Stomach smooth muscle (tissue), 2 donors: ENCODE measurements around the gene CCDC71.

Experiments
- H3K27ac ChIP-seq: one replicate; pipeline ENCODE4 v1.7.0; 2013; ENCODE audit warnings: mild to moderate bottlenecking, low read length, inconsistent platforms
- H3K27me3 ChIP-seq, 2 donors: one replicate each; pipeline ENCODE4 v1.7.0; 2013; ENCODE audit warnings: low read length in 2 of 2; ENCODE audit not compliant: insufficient read depth in 2 of 2, control insufficient read depth in 1 of 2
- H3K36me3 ChIP-seq, 2 donors: one replicate each; pipeline ENCODE4 v1.7.0; 2013; ENCODE audit warnings: low read length in 2 of 2; ENCODE audit not compliant: control insufficient read depth in 2 of 2, insufficient read depth in 2 of 2
- H3K4me1 ChIP-seq: one replicate; pipeline ENCODE4 v1.7.0; 2013; ENCODE audit warnings: low read length; ENCODE audit not compliant: control insufficient read depth, insufficient read depth
- H3K4me3 ChIP-seq, 2 donors: one replicate each; pipeline ENCODE4 v1.7.0; 2013; ENCODE audit warnings: low read length in 2 of 2
- H3K9ac ChIP-seq, 2 donors: one replicate each; pipeline ENCODE4 v1.7.0; 2013; ENCODE audit warnings: low read length in 2 of 2, mild to moderate bottlenecking in 1 of 2
- H3K9me3 ChIP-seq, 2 donors: one replicate each; pipeline ENCODE4 v1.7.0; 2013; ENCODE audit warnings: low read length in 2 of 2; ENCODE audit not compliant: control insufficient read depth in 2 of 2
- donor health status: healthy.
- donor health status: Pancreatic carcinoma.

CCDC71 gene

DNA sequence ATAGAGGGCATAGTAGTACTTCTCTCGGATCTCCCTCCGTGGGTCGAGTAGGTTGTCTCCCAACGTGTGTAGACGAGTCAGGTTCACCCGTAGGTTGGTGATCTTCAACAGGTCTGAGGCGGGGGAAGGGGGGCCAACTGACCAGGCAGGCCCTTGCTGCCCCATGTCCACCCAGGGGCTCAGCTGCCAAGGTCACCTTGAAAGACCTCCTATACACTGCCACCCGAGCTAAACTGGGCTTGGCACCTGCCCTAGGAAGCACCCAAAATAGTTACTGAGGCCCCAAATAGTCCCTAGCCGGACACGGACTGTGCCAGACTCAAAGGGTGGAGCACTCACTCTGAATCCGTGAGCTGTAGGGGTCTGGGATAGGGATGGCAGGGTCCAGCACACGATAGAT is 35.1 kb downstream of the CCDC71 start:
- Histone ChIP-seq H3K9ac (peak overlapping the region; percentile 83 to 94), H3K36me3 (peaks cover 32 to 38% of the 10 kb centered on the region in 2 donors), H3K9me3 (no peaks in the 10 kb centered on the region), H3K27me3 (no peaks in the 10 kb centered on the region), H3K4me3 (peak overlapping the region; percentile 94 to 97), H3K4me1 (peaks cover 37% of the 10 kb centered on the region), H3K27ac (no peak overlapping the region)

DNA sequence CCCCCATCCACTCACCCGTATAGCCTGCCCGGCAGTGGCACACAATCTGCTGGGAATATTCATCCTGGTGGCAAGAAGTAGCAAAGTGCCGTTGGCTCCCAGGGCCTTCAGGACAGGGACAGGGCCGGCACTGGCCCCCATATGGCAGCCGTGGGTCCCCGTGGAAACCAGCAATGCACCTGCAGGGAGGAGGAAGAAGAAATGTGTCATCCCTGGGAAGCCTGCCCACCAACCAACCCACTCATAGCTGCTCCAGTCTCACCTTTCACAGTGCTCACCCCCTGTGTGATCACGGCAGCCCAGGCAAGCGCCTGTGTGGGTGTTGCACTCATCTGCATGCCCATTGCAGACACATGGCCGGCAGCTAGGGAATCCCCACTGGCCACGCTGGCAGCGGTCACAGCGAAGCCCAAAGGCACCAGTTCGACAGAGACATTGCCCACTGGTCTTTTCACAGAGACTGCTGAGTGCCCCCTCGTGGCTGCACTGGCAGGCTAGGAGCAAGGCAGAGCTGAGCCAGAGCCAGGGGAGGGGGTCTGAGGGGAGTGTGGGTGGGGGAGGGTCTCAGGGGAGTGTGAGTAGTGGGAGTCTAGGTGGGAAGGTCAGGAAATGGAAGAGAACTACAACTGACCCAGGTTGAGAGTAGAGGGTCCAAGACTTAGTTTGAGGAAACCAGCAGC is 41.0 kb downstream of the CCDC71 start:
- H3K27ac ChIP-seq = no peak overlapping the region
- peaks cover 15% of the 10 kb centered on the region for H3K4me1 ChIP-seq
- no peak overlapping the region for H3K9ac ChIP-seq
- no peaks in the 10 kb centered on the region for H3K27me3 ChIP-seq
- H3K9me3 ChIP-seq = no peaks in the 10 kb centered on the region
- H3K36me3 ChIP-seq = peaks cover 67 to 76% of the 10 kb centered on the region in 2 donors
- H3K4me3 ChIP-seq = no peak overlapping the region

DNA sequence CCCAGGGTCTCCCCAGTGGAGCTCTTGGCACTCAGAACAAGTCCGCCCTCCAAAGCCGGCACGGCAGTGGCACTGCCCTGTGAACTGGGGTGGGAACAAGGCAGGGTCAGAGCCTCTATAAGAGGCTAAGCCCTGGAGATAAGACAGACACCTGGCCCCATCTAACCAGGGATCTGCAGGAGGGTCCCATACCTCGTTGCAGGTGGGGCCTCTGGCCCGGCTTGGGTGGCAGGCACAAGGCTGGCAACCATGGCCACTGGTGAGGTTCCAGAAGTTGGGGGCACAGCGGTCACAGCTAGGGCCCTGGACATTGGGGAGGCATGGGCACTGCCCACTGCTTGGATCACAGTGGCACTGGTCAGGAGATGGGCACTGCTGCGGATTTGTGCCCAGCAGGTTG is 41.9 kb downstream of the CCDC71 start:
- peaks cover 62 to 69% of the 10 kb centered on the region in 2 donors for H3K36me3 ChIP-seq
- no peak overlapping the region for H3K9ac ChIP-seq

DNA sequence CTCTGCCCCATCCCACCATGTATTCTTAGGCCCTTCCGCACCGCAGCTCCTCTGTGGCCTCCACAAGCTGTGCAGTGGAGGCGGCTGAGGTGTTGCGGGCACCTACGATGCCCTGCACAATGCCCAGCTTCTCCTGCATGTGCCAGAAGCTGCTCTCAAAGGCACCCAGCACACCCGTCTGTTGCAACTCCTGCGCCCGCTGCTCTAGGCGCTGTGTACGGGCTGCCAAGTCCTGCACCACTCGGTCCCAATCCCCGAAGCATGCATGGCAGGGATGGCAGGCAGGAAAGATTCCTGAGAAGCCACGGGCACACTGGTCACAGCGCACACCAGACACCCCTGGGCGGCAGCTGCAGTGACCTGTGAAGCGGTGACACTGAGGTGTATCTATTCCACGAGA is 42.4 kb downstream of the CCDC71 start:
- Histone ChIP-seq H3K4me3 (no peak overlapping the region), H3K27me3 (no peaks in the 10 kb centered on the region), H3K4me1 (peaks cover 21% of the 10 kb centered on the region), H3K36me3 (peaks cover 57 to 64% of the 10 kb centered on the region in 2 donors), H3K27ac (no peak overlapping the region), H3K9ac (no peak overlapping the region), H3K9me3 (no peaks in the 10 kb centered on the region)

More for the DNA sequence above, 41.9 kb downstream of the CCDC71 start:
- Histone ChIP-seq H3K4me3 (no peak overlapping the region), H3K4me1 (peaks cover 16% of the 10 kb centered on the region), H3K27me3 (no peaks in the 10 kb centered on the region), H3K27ac (no peak overlapping the region), H3K9me3 (no peaks in the 10 kb centered on the region)

DNA sequence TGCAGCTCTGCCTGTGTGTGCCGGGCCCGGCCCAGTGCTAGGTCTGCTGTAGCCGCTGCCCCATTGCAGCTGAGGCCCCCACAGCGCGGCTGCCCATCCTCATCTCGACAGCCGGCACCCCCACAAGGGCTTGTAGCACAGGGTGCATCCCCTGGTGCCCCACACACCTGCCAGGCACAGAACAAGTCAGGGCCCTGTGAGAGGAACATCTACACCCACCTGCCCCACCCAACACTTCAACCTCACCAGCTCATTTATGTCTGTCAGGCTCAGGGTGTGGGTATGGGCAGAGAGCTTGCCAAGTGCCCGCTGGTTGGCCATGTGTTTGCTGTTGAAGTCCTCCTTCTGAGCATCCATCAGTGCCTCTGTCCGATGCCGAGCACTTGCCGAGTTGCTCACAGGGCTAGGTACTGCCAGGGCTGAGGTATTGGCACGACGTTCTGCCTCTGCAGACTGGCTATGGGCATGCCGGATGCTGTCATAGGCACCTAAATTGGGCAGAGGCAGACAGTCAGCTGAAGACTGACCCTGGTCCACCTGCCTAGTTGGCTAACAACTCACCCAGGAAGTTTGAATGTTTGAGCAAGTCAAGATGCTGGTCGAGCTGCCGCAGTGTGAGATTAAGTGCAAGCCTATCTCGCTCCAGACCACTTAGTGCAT is 43.1 kb downstream of the CCDC71 start:
- Histone ChIP-seq H3K36me3 (peaks cover 50 to 57% of the 10 kb centered on the region in 2 donors), H3K4me3 (no peak overlapping the region), H3K4me1 (peaks cover 22% of the 10 kb centered on the region), H3K9ac (no peak overlapping the region), H3K9me3 (no peaks in the 10 kb centered on the region), H3K27ac (no peak overlapping the region), H3K27me3 (no peaks in the 10 kb centered on the region)

DNA sequence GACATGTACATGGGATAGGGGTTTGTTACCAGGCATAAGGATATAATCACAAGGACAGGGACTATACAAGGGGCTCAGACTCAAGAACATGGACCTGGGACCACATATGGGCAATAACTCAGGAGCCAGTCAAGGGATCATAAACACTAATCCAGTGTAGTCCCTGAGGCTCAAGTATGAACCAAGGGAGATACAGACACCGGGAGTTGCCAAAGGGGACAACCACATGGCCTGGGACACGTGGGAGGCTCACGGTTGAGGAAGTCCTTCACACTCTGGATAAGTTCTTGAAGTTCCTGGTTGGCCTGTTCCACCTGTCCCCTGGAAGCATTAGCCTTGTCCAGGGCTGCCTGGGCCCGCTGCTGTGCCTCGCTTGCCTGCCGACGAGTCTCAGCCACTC is 43.7 kb downstream of the CCDC71 start:
- H3K27me3 ChIP-seq = no peaks in the 10 kb centered on the region
- no peaks in the 10 kb centered on the region for H3K9me3 ChIP-seq
- H3K27ac ChIP-seq = no peak overlapping the region
- H3K36me3 ChIP-seq = peaks cover 55 to 61% of the 10 kb centered on the region in 2 donors
- no peak overlapping the region for H3K4me3 ChIP-seq
- no peak overlapping the region for H3K9ac ChIP-seq
- peaks cover 22% of the 10 kb centered on the region for H3K4me1 ChIP-seq

DNA sequence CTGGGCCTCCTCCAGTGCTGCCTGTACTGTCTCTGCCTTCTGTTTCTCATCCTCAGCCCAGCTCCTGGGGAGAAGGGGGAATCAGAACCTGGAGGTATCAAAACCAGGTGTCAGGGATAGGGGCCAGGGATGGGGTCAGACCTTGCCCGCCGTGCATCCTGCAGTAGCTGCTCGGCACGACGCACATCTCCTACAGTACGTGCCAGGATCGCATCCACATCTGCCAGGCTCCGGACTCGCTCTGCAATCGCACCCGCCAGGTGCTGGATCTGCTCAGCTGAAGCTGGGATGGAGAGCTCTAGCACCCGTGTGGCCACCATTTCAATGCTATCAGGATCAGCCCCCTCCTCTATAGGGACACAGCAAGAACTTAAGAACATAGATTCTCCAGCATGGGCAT is 44.1 kb downstream of the CCDC71 start:
- Histone ChIP-seq H3K9ac (no peak overlapping the region), H3K4me1 (peaks cover 22% of the 10 kb centered on the region), H3K9me3 (no peaks in the 10 kb centered on the region), H3K4me3 (no peak overlapping the region), H3K27me3 (no peaks in the 10 kb centered on the region), H3K36me3 (peaks cover 58 to 65% of the 10 kb centered on the region in 2 donors), H3K27ac (no peak overlapping the region)

DNA sequence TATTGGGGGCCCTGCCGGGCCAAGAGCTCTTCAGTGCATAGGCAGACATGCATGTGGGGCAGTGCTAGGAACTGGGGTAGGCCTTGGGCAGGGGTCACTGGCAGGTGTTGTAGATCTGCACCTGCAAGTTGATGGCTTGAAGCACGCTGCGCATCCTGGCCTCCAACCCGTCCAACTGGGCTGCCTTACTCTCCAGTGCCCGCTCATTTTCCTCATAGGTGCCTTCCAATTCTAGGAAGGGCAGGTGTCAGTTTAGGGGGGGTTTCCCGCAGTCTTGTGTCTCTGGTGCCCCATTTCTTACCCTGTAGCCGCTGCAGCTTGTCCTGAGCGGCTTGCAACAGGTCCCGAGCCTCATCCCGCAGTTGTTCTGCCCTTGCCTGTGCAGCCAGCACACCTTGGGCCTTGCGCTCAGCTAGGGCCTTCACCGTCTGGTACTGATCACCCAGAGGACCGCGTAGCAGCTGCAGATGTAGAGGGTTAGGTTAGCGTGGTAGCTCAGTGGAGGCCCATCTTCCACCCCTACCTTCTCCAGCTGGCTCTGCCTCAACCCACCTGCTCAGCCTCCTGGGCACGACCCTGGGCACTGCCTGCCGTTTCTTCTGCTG is 44.9 kb downstream of the CCDC71 start:
- Histone ChIP-seq H3K4me1 (peaks cover 22% of the 10 kb centered on the region), H3K9ac (peak overlapping the region; percentile 51 to 97), H3K36me3 (peaks cover 63 to 65% of the 10 kb centered on the region in 2 donors), H3K27me3 (no peaks in the 10 kb centered on the region), H3K4me3 (peak overlapping the region in 1 of 2 donors; percentile 99), H3K27ac (peak overlapping the region; percentile 97), H3K9me3 (no peaks in the 10 kb centered on the region)

DNA sequence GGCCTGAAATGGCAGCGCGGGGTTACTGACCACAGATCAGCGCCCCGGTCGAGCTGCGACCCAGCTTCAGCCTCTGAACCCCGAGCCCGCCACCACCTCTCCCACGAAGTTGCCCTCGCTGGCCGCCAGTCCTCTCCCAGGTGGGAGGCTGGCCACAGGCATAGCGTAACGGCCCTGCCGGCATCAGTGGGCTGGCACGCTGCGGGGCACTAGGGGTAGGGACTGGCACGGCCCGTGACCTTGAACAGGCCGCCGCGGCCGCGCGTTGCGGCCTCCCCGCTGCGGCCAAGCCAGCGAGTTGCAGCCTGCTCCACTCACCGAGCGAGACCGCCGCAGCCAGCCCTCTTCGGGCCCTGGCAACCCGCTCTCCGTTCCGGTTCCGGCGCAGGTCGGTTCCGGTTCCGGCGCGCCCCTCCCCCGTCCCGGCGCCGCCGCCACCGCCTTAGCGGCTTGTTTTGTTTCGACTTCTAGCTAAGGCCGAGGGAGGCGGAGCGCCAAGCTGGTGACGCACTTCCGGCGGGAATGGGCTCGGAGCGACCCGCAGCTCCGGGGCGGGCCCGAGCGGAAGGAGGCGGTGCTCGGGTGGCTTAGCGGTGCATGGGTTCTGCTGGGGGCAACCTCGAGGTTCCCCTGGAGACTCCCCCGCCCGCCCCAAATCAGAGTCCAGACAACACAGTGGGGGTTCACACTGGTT is 45.5 kb downstream of the CCDC71 start, which contains the start of gene USP19:
Gene USP19 (minus strand): TSS at position 386 of the 694 bp plus-strand sequence. CDS start 1,678 bp downstream, outside the sequence.
- H3K36me3 ChIP-seq = peaks cover 63 to 65% of the 10 kb centered on the region in 2 donors
- peaks cover 22% of the 10 kb centered on the region for H3K4me1 ChIP-seq
- H3K9ac ChIP-seq = peak within 1 kb of the TSS; percentile 97 to 99
- H3K9me3 ChIP-seq = no peaks in the 10 kb centered on the region
- peak within 1 kb of the TSS; percentile 92 to 99 for H3K4me3 ChIP-seq
- no peaks in the 10 kb centered on the region for H3K27me3 ChIP-seq
- peak within 1 kb of the TSS; percentile 97 for H3K27ac ChIP-seq

DNA sequence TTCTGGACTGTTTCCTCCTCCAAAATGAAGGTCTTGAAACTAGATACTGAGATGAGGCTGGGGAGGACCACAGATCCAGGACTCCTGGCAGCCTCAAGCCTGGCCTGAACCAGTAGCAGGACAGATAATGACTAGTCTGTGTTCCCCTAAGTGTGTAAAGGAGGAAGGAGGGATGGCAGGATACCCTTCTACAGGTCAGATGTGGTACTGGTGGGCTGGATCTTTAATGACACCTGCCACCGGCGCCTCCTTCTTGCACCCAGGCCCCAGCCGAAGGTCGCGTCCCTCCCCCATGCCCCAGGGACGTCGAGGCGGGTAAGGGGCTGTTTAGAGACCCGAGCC is 46.1 kb downstream of the CCDC71 start:
- peaks cover 22% of the 10 kb centered on the region for H3K4me1 ChIP-seq
- peak overlapping the region; percentile 97 to 99 for H3K9ac ChIP-seq
- H3K27ac ChIP-seq = peak overlapping the region; percentile 97
- no peaks in the 10 kb centered on the region for H3K27me3 ChIP-seq
- peak overlapping the region; percentile 92 to 99 for H3K4me3 ChIP-seq
- peaks cover 63 to 67% of the 10 kb centered on the region in 2 donors for H3K36me3 ChIP-seq
- H3K9me3 ChIP-seq = no peaks in the 10 kb centered on the region
